DMS114 treated with DMSO at 0.1 percent for 48 hours (cell line): ENCODE measurements around the gene NAPB.

Experiments used
- DNase-seq: peaks from one replicate; lab custom pipeline; 2025; ENCODE audit not compliant: unreplicated experiment; lab: John Stamatoyannopoulos, UW

NAPB gene

DNA sequence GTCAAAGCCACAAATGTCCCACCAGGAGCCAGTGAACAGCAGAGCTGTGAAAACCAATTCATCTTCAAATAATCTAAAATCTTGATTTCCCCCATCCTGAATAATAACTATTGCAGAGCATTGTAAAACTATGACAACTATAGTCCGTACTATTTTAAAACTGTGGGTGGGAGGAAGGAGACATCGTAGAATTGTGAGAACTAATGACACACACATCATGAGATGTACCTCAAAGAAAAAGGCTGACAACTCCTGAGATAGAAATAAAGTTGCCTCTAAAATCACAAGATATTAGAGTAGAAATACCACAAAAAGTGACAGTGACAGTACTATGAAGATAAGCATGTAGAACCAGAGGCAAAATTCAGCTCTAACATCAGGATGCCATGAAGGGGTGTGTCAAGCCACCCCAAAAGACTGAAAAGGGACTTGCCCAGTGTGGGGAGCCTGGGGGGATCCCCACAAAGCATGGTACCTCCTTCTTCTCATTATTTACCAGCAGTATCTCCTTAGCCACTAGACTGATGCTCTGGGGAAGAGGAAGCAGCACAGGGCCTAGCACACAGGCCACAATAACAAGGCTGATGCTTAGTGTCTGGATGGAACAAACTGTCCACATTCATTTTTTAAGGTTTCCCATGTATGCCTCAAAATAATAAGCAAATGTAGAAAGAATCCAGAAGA is 13.4 kb downstream of the NAPB start:
- no peak for DNase-seq

DNA sequence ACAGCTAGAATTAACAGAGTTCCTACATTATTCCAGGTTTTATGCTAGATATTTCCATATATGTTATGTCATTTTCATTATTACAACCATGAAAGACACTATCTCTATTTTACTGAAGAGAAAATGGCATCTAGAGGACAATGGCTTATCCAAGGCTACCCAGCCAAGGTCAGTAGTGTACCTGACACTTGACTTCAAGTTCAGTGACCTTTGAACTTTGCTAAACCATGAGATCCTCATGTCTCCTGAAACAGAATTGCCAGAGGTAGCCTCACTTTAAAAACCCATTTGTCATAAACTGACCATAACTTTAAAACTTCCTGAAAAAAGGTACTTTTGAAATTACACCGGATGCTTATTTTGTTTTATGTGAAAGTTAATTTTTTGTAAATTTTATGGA is 14.4 kb downstream of the NAPB start:
- no peak for DNase-seq

DNA sequence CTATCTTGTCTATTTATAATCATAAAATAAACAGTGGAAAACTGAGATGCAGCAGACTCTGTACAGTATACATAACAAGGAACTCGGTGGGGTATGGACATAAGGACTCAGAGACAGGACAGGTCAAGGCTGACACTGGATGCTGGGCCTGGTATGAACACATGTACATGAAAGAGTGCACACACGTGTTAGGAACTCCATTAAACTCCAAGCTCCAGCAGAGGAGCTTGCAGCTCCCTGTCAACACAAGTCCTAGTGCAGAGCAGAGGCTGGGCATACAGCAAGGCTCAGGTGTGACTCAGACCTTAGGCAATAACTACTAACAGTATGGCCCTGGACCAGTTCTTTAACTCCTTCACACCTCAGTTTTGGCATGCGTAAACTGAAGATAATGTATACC is 17.1 kb downstream of the NAPB start:
- no peak for DNase-seq

DNA sequence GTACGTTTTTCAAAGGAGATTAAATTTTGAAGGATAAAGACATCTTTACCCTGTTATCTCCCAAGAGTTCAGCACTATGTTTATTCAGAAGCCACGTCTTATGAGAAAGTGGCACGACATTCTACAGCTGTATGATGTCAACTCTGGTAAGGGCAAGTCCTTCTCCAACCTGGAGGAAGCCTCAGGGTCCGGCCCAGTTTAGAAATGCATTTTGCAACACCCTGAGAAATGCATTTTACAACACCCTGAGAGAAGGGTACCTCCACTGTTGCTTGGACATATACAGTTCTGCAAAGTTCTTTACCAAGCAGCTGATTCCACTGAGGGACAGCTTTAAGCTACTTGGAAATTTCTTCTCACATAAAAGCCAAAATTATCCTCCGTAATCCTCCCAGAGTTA is 17.5 kb downstream of the NAPB start:
- DNase-seq: no peak

DNA sequence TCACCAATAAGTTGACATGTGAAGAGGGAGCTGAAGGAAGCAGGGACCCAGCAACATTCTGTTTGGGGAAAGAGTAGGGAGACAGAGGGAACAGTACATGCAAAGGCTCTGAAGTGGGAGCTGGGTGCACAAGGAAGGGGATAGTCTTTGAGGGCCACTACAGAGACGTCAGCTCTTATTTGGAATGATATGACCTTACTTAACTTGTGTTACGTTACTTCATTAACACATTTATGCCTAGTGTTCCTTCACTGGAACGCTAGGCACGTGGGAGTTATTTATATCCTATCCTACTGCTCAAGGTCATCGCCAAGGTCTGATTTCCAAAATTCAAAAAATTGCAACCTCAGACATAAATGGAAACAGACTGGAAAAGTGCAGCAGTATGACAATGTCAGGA is 20.2 kb downstream of the NAPB start:
- no peak for DNase-seq

DNA sequence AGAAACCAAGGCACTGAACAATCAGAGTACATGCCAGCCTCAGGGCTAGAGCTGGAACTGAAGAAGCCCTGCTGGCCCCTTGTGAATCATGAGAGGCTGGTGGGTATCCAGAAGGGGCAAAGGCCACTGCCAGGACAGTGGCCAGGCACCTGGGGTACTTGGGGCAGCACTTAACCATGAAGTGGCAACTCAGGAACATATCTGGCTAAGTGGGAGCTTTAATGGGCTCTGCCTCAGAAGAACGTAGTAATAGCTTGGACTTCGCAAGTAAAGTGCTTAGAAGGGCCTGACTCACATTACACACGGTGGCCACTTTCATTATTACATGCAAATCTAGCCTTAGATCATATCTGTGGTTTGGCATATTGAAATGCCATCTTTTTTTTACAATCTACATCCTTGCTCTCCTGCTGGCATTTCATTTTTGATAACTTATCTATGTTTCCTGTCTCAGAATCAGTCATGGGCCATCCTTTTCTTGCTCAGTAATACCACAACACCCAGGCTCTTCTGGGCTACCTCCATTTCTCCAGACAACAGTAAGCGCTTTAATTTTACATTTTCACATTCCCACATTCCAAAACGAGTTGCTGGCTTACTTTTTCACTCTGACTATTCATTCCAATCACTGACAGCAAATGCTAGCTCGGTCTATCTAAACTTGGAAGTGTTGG is 21.6 kb downstream of the NAPB start:
- no peak for DNase-seq

DNA sequence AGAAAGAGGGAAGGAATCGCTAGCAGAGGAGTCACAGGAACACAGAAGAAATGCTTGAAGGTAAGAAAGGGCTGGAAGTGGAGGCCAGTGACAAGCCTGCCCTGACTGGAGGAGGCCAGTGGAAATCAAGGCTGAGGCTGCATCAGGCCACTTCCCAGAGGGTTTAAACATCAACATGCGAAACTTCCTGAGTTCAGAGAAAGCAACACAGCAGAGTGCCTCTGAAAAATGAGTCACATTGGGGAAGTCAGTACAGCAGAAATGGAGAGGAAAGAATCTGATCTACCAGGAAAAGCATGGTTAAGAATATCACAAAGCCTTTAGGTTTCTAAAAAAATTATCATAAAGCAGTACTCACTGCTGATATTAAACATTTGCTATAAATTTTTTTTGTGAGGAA is 23.3 kb downstream of the NAPB start:
- no peak for DNase-seq

DNA sequence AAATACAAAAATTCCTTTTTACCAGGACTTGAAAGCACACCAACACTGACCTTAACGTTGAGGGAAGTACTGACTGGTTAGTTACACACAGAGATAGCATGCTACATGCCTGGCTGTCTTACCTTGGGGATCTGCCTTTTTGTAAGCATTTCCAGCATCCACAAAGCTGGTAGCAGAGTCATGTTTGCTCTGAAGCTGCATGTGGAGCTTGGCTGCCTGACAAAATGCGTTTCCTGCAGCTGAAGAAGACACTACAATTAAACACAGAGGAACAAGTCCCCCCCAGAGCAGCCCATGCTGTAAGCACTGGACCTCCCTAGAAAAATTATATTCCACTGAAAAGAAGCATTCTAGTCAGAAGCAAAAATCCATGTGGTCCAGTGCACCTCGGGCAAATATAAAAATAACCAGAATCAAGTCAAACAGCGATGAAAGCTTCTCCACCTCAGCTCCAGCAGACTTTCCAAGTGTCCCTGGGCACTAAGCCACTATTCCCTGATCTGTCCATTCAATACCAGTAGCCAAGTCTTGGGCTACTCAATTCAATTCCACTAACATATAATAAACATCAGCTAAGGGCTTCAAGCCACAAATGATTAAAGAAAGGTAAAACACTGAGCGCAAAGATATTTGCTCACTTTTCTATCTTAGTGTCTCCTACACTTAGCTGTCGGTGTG is 24.2 kb downstream of the NAPB start:
- no peak for DNase-seq

DNA sequence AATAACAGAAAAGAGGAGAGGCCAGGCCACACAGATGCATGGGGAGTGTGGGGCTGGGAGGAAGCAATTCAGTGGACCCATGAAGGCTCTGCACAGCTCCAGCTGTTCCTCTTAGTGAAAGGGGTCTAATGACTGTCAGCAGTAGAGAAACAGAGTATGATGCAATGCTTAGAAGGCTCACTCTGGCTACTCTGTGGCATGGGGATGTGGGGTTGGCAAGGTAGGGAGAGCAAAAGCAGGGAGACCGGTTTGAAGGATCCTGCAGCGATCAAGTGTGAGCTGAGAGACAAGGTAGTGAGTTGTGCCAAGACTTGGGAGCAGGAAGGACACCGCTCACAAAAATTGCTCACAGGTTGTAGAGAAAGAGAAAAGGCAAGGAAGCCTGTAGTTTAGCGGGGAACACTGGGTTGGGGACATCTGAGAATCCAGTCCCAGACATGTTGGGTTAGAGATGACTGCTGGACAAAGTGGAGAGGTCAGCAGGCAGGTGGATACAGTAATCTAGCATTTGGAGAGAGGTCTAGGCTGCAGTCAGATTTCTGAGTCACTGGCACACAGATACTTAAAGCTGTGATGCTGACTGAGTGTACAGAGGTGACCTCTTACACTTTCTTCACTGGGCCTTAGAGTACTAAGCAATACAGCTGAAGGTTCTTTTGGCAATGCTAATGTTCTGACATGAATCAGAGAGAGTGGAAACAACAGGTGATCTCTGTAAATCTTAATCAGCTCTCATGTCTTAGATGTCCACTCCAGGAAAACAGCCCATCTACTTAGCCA is 27.1 kb downstream of the NAPB start:
- no peak for DNase-seq

DNA sequence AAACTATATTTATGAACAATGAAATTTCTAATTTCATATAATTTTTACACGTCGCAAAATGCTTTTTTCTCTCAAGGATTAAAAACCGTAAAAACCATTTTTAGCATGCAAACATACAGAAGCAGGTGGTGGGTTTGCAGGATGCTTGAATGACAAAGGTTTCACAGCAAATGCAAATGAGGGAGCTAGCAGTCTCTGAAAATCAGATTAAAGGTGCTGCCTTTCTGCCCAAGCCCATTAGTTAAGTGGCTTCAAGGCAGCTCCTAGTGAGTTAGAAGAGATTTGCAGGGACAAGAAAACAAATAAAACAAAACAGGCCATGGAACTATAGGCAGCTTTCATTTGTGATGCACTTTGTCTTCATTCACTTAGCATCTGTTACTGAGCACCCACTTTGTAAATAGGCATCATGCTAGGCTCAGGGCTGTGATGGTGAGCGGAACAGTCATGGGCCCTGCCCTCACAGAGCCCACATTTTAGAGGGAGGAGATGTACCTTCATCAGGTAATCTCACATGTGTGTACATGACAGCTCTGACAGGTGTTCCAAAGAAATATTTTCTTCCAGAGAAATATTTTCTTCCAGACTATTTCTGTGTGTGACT is 29.5 kb downstream of the NAPB start:
- DNase-seq: no peak

DNA sequence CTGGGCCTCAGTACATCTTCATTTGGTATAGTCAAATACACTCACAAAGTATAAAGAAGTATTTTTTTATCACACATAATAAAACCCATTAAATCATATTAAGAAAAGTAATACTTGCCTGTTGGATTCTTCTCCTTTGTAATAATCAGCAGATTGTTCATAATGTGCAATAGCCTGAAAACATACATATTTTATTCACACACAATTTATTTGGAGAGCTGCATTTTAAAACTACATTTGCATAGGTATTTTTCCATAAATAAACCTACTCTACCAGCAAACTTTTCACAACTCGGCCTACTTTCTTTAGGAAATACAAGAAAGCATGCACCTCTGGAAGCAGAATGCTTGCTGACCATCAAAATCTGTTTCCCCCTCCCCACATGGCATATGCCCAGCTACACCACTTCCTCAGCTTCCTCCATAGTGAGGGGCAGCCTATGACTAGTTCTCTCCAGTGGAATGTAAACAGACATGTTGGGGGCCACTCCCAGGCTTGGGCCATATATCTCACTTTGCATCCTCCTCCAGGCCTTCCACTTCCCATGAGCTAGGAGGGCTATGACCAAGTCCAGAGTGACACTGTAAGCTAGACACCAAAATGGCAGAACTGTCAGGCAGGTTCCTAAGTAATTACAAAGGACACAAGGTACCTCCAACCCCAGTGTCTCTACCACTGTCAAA is 31.1 kb downstream of the NAPB start:
- no peak for DNase-seq

DNA sequence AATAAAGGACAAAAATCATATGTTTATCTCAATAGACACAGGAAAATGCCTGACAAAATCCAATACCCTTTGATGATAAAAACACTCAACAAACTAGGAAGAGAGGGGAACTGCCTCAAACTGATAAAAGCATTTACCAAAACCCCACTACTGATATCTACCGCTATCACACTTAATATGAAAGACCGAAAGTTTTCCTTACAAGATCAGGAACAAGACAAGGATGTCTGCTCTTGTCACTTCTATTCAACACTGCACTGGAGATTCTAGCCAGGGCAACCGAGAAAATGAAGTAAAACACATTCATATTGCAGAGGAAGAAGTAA is 34.2 kb downstream of the NAPB start:
- DNase-seq: no peak

DNA sequence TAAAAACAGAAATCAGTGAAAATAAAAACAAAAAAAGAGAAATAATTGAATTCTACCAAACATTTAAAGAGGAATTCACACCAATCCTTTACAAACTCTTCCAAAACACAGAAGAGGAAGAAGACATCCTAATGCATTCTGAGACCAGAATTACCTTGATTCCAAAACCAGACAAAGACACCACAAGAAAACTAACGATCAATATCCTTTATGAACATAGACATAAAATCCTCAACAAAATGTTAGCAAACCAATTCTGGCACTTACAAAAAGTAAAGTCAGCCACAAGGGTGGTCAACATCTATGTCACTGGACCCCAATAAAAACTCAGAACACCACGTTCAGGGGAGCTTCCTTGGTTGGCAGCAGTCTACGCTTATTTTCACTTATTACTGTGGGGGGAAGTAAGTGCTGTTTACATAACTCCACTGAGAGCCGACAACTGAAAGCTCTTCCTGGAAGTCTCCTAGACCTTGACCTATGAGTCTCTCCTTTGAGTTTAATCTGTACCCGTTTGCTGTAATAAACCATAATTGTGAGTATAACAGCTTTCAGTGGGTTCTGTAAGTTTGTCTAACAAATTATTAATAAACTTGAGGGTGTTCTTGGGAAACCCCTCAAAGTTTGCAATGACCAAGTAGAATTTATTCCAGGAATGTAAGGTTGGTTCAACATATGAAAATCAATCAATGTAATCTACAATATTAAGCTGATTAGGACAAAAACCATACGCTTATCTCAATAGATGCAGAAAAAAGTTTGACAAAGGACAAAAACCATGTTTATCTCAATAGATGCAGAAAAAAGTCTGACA is 34.8 kb downstream of the NAPB start:
- DNase-seq: no peak

DNA sequence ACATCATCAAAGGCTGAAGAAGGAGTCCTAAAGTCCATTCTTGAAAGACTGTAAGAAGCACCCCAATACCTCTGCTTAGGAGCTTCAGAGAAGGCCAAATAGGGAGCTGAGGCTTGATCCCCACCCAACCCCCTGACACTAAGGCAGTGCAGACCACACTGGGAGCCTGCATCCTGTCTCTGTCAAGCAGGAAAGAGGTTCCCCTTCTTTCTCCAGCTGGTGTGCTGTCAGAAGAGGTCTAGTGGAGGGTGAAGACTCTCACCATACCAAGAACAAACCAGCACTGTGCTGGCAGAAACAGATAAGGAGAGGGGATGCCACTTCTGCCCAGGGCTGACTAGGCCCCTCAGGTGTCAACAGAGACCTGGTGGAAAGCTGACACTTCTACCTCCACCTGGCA is 39.4 kb downstream of the NAPB start:
- no peak for DNase-seq

DNA sequence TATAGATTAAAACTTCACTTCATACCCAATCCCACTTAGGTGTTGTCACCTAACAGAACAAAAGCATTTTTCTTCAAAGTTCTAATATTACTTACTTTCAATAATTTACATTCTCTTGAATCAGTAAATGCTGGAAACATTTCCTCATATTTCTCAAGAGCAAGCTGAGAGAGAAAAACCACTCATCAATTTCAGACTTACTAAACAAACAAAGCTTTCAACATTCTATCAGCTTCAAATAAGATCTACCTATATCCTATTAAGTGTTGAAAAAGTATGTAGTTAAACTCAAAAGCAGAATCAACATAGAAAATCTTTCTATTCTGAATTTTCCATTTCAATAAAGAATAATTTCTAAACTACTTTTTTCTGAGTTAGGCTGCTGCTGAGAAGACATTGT is 41.5 kb downstream of the NAPB start:
- no peak for DNase-seq

DNA sequence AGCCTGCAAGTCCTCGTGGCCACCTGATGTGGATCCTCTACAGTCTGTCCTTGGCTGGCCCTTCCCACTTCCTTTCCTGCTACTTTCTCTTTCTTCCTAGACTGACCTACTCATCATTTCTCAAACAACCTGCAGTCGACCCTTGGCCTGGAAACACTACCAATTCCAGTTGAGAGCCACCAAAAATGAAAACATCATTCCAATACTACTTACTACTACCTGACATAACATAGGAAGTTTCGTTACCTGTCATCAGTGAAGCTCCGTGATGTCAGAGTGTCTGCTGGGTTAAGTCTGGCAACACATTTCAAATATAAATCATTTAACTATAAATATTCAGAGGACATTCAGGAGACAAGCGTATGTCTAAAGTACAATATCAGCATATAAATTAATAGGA is 45.5 kb downstream of the NAPB start:
- no peak for DNase-seq

DNA sequence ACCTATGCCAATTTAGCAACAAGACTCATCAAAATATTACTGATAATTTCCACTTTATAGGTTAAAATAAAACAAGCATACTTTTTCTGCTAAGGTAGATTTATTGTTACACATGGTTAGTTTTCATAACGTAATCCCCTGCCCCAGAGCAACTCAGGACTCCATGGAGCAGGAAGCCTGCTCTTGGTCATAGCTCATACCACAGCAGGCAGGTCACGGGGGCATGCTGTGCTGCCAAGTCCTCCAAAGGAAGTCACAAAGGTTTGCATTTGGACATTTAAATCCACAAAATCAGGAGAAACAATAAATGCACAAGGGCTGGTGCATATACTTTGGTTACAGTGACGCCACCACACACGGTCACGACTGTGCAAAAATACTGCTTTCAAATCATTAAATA is 46.8 kb downstream of the NAPB start:
- no peak for DNase-seq

DNA sequence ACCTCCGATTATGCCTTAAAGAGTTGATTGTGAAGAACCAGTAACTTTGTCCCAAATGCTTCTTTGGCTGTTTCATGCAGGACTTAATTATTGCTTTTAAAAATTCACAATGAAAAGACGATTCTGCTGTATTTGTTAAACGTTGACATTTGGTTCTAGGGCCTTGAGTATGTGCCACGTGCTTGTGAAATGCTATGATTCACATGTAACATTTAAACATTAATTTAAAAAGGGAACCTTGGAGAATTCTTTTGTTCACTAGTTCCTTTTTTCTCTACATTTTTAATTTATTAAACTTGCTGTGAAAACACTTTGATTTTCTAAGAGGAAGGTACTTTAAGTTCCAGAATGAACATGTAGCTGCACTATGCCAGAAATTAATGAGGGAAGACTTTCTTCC is 49.8 kb downstream of the NAPB start:
- DNase-seq: no peak

DNA sequence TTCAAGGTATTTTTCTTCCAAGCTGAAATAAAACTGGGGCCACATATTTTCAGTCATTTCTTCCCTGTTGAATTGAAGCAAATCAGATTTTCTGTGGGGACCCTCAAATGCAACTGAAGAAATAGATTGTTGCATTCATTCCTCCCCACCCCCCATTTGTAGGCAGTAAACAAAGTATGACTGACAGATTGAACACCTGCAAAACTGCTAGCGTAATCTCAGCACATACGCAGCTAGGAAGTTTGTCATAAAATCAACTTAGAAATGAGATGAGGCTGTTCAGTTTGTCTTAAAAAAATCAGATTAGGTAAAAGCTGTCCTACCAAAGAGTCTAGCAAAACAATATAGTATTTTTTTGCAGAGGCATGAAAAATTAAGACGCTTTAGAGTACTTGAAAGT is 50.4 kb downstream of the NAPB start:
- DNase-seq: no peak

DNA sequence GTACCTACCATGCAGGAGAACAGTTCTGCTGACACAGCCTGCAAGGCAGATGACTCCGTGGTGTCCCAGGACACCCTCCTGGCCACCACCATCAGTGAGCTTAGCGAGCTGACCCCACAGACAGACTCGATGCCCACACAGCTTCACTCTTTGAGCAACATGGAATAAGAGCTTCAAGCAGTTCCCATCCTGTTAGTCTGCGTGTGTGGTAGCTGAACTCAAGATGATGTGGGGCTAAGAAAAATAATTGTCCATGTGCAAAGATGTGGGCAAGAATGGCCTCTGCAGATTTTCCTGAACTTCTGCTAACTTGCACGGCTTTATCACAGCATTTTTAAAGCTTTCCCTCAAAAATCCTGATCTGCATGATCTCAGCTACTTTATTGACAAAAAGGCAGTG is 51.0 kb downstream of the NAPB start:
- DNase-seq: no peak
